Measurements from ENCODE around the gene CTR9.
"Not testable (repeated sequence)": the region's sequence is repeated elsewhere in the genome, so short reads cannot be mapped to it uniquely, and the experiment has no call there.

Gene CTR9

DNA sequence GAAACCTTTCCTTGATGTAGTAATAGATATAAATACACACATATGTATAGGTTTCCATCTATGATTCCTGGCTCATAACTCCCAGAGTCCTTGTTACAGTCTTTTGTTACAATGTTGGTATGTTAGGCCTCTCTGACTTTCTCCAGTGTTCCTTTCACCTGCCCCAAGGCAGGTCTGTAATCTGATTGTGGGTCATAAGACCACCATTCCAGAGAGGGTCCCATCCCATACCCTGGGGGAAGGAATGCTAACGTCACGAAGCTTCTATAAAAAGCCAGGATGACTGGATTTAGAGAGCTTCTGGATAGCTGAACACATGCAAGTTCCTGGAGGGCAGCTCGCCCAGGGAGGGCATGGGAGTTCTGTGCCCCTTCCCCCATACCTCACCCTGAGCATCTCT is 71.4 kb downstream of the CTR9 start:
- DNase-seq (ENCODE audit: low spot score) = not testable (repeated sequence)

DNA sequence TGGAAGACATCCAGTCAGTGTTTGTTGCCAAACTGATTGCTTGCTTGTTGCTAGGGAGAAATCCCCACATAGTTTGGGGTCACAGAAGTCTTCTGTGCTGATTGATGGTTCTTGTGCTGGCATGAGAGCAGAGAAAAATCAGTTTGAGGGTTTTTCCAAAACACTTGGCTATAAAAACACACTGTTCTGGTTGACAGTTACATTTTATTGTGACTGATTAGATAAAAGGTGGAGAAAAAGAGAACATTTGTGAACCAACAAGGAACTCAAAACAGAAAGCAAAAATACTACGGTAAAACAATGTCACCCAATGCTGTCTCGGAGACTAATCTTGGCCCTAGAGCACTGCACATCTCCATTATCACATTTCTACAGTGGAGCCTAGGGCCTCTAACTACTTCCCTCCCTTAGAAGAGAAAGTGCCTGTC is 72.1 kb downstream of the CTR9 start:
- no peak for DNase-seq (ENCODE audit: low spot score)

DNA sequence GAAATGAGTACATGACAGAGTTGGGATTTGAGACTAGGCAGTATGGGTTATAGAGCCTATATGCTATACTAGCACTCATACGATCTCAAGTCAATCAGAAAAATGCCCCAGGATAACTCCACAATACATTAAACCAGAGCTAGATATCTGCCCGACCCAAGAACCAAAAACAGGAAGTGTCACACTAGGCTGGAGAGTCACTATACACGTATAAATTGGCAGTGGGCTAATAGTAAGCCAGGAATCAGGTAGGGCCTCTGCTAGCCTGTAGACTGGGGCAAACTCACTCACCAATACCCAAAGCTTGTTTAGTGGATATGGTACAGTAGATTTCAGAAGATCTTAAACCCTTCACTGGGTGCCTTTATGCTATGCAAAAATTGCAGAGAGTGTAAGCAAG is 73.8 kb downstream of the CTR9 start:
- DNase-seq (ENCODE audit: low spot score) = no peak

DNA sequence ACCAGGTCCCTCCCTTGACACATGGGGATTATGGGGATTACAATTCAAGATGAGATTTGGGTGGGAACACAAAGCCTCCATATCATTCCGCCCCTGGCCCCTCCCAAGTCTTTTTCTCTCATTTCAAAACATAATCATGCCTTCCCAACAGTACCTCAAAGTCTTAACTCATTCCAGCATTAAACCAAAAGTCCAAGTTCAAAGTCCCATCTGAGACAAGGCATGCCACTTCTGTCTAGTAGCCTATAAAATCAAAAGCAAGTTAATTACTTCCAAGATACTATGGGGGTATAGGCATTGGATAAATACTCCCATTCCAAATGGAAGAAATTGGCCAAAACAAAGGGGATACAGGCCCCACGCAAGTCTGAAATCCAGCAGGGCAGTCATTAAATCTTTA is 77.4 kb downstream of the CTR9 start:
- no peak for DNase-seq (ENCODE audit: low spot score)

DNA sequence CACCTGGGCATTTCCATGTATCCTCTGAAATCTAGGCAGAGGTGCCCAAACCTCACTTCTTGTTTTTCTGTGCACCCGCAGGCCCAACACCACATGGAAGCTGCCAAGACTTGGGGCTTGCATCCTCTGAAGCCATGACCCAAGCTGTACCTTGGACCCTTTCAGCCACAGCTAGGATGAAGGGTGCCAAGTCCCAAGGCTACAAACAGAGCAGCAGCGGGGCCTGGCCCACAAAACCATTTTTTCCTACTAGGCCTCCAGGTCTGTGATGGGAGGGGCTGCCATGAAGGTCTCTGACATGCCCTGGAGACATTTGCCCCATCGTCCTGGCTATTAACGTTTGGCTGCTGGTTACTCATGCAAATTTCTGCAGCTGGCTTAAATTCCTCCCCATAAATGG is 78.1 kb downstream of the CTR9 start:
- DNase-seq (ENCODE audit: low spot score) = no peak
